Glutamatergic neuron (in vitro differentiated cells): ENCODE results near the gene RACK1. TPM values are rescaled to one million over a fixed set of nuclear protein-coding genes. Genes with fewer than 3 reads are reported as not detected.

Source experiments
- DNase-seq: peaks from one replicate; pipeline ENCODE4 v3.0.0; 2022
- H3K27ac Mint-ChIP-seq: one replicate; pipeline ENCODE4 v1.8.0; 2020; ENCODE audit warnings: mild to moderate bottlenecking, mixed read lengths, inconsistent platforms; ENCODE audit not compliant: unreplicated experiment
- H3K27me3 Mint-ChIP-seq: one replicate; pipeline ENCODE4 v1.8.0; 2020; ENCODE audit warnings: mild to moderate bottlenecking, moderate library complexity, mixed read lengths, inconsistent platforms; ENCODE audit not compliant: unreplicated experiment
- H3K36me3 Mint-ChIP-seq: one replicate; pipeline ENCODE4 v1.8.0; 2020; ENCODE audit warnings: mild to moderate bottlenecking, mixed read lengths, inconsistent platforms; ENCODE audit not compliant: unreplicated experiment
- H3K4me1 Mint-ChIP-seq: one replicate; pipeline ENCODE4 v1.8.0; 2020; ENCODE audit warnings: mild to moderate bottlenecking, low read depth, mixed read lengths, inconsistent platforms; ENCODE audit not compliant: unreplicated experiment
- H3K4me3 Mint-ChIP-seq: one replicate; pipeline ENCODE4 v1.8.0; 2020; ENCODE audit warnings: mild to moderate bottlenecking, mixed read lengths, inconsistent platforms; ENCODE audit not compliant: unreplicated experiment
- H3K9me3 Mint-ChIP-seq: one replicate; pipeline ENCODE4 v1.8.0; 2020; ENCODE audit warnings: mild to moderate bottlenecking, moderate library complexity, mixed read lengths, inconsistent platforms; ENCODE audit not compliant: unreplicated experiment
- total RNA-seq: library from RNA; stranded (reverse); fragmentation: NEBNext Ultra II Directional; extraction: Animal tissue kit (Norgen Biotek cat#: 25700); gene quantifications from one replicate; pipeline ENCODE4 v1.2.1, GENCODE V29; 2021; ENCODE audit not compliant: unreplicated experiment
- TF ChIP-seq, protein P1 (sequence below): fragments of 200-600 bp; sonication (generic); IDR thresholded peaks from one replicate; pipeline ENCODE4 v1.5.0; 2021; ENCODE audit not compliant: partially characterized antibody, unreplicated experiment

The RACK1 gene
- total RNA-seq, 1 donor from 2014 or later = 1,397 TPM

DNA sequence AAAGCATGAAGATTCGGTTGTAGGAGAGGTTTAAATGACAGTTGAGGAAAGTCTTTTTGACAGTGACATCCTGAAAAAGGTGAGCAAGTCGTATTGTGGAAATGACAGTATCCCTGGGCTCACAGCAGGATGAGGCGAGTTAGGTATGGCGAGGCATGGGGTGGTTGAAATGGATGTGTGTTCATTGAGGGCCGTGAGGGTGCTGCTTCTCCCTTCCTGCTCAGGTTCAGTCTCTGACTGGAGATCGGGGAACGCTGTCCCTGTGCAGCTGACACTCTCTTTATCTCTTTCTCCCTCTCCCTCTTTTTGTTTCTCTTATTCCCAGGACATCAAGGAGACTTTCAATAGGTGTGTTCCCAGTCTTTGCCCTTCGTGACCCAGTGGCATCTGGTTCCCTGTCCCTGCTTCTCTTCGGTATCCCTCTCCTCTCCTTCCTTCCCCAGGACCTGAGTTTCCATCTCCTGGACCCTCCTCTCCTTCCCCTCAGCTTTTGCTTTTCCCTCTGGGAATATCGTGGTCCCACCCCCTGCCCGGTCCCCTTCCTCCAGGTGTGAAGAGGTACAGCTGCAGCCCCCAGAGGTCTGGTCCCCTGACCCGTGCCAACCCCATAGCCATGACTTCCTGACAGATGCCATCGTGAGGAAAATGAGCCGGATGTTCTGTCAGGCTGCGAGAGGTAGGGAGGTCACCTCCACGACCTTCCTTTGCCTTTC lies 10.5 kb downstream of the RACK1 start:
- H3K9me3 Mint-ChIP-seq = peaks cover 11% of the 10 kb centered on the region
- peaks cover 6% of the 10 kb centered on the region for H3K27me3 Mint-ChIP-seq
- H3K4me1 Mint-ChIP-seq = no peaks in the 10 kb centered on the region
- TF ChIP-seq, protein P1, sequence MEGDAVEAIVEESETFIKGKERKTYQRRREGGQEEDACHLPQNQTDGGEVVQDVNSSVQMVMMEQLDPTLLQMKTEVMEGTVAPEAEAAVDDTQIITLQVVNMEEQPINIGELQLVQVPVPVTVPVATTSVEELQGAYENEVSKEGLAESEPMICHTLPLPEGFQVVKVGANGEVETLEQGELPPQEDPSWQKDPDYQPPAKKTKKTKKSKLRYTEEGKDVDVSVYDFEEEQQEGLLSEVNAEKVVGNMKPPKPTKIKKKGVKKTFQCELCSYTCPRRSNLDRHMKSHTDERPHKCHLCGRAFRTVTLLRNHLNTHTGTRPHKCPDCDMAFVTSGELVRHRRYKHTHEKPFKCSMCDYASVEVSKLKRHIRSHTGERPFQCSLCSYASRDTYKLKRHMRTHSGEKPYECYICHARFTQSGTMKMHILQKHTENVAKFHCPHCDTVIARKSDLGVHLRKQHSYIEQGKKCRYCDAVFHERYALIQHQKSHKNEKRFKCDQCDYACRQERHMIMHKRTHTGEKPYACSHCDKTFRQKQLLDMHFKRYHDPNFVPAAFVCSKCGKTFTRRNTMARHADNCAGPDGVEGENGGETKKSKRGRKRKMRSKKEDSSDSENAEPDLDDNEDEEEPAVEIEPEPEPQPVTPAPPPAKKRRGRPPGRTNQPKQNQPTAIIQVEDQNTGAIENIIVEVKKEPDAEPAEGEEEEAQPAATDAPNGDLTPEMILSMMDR = no peak
- peaks cover 10% of the 10 kb centered on the region for H3K36me3 Mint-ChIP-seq
- no peak for DNase-seq
- H3K27ac Mint-ChIP-seq = peak overlapping the region; percentile 52
- H3K4me3 Mint-ChIP-seq = no peak overlapping the region

DNA sequence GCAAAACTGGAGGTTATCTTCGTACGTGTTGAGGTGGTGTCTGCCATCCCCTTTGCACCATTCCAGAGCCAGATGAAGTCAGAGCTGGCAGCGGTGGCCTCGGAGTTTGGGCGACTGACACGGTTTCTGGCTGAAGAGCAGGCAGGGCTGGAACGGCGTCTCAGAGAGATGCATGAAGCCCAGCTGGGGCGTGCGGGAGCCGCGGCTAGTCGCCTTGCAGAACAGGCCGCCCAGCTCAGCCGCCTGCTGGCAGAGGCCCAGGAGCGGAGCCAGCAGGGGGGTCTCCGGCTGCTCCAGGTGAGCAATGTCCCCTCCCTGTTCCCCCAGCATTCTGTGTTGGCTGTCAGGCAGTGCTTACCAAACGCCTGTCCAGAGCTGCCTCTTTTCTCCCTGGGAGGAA lies 11.1 kb downstream of the RACK1 start:
- peaks cover 10% of the 10 kb centered on the region for H3K36me3 Mint-ChIP-seq
- no peaks in the 10 kb centered on the region for H3K4me1 Mint-ChIP-seq
- H3K9me3 Mint-ChIP-seq = peaks cover 11% of the 10 kb centered on the region
- no peak overlapping the region for H3K4me3 Mint-ChIP-seq
- peaks cover 6% of the 10 kb centered on the region for H3K27me3 Mint-ChIP-seq
- DNase-seq = no peak
- TF ChIP-seq, protein P1 = no peak
- H3K27ac Mint-ChIP-seq = peak overlapping the region; percentile 52

DNA sequence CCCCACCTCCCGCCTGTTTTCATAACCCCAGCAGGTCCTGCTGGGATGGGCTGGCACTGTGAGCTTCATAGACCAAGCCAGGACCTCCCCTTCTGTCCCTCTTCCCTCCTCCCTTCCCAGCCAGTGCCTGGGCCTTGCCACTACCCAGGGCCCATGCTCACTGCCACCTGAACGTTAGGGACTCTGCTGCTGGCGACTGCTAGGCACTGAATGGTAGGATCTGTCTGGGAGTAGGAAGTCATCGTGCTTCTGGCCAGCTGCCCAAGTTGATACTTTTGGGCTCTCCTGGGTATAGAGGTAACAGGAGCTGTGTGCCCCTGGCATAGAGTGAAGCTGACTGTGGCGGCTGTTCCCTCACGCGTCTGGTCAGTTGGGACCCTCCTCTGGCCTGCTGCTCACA lies 12.3 kb downstream of the RACK1 start:
- Mint-ChIP-seq H3K36me3 (peaks cover 10% of the 10 kb centered on the region), H3K27ac (no peak overlapping the region), H3K4me1 (no peaks in the 10 kb centered on the region), H3K27me3 (peaks cover 6% of the 10 kb centered on the region), H3K9me3 (peaks cover 11% of the 10 kb centered on the region), H3K4me3 (no peak overlapping the region)
- TF ChIP-seq, protein P1 = no peak
- no peak for DNase-seq

DNA sequence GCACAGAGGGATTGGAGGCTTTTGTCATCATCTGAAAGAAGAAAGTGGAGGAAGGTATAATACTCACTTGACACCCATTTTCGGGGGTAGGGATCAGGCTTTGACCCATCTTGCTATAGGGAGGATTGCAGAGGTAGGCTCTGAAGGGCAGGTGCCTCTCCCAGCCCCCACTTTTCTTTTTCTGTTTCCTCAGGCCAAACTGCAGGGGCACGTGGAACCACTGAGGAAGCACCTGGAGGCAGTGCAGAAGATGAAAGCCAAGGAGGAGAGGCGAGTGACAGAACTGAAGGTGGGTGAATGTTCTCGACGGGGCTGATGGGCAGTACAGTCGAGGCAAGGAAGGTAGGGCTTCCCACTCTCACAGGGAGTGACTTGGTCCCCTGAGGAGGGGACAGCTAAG lies 13.2 kb downstream of the RACK1 start:
- Mint-ChIP-seq H3K9me3 (peaks cover 11% of the 10 kb centered on the region), H3K4me3 (no peak overlapping the region), H3K36me3 (peaks cover 10% of the 10 kb centered on the region), H3K4me1 (no peaks in the 10 kb centered on the region), H3K27ac (no peak overlapping the region), H3K27me3 (peaks cover 6% of the 10 kb centered on the region)
- DNase-seq = no peak
- TF ChIP-seq, protein P1 = no peak

DNA sequence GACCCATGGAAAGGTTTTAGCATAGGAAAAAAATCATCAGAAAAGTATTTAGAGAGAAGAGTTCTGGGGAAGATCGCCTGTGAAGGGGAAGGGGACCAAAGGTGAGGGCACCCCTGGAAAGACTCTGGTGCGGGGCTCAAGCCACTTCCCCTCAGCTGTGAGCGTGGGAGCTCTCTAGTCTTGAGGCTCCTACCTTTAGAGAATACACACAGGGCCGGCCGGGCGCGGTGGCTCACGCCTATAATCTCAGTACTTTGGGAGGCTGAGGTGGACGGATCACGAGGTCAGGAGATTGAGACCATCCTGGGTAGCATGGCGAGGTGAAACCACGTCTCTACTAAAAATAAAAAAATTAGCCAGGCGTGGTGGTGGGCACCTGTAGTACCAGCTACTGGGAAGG lies 13.7 kb downstream of the RACK1 start:
- no peaks in the 10 kb centered on the region for H3K4me1 Mint-ChIP-seq
- H3K9me3 Mint-ChIP-seq = peaks cover 9% of the 10 kb centered on the region
- H3K36me3 Mint-ChIP-seq = peaks cover 10% of the 10 kb centered on the region
- DNase-seq = no peak
- H3K27me3 Mint-ChIP-seq = peaks cover 6% of the 10 kb centered on the region
- no peak overlapping the region for H3K4me3 Mint-ChIP-seq
- TF ChIP-seq, protein P1 = no peak
- H3K27ac Mint-ChIP-seq = no peak overlapping the region
